H9 (cell line): Measurements from ENCODE around the gene HRH1. TPM values are rescaled to one million over a fixed set of nuclear protein-coding genes. Genes with fewer than 3 reads are reported as not detected.

Experiments
- DNase-seq: peaks from one replicate; pipeline ENCODE4 v3.0.0-alpha.2; 2017
- H2AFZ ChIP-seq: one replicate; pipeline ENCODE4 v1.6.1; 2013; ENCODE audit warnings: mild to moderate bottlenecking, low read length, control low read depth, moderate library complexity
- H2AK5ac ChIP-seq: 2 replicates; pipeline ENCODE4 v1.6.1; 2013; ENCODE audit warnings: low read length, control low read depth, mixed read lengths; ENCODE audit not compliant: insufficient read length
- H2BK120ac ChIP-seq: one replicate; pipeline ENCODE4 v1.6.1; 2013; ENCODE audit warnings: low read depth, mild to moderate bottlenecking, low read length, control low read depth, inconsistent platforms; ENCODE audit not compliant: poor library complexity, severe bottlenecking
- H2BK12ac ChIP-seq: 2 replicates; pipeline ENCODE4 v1.6.1; 2013; ENCODE audit warnings: low read length, control low read depth, mixed read lengths, low read depth; ENCODE audit not compliant: insufficient read length
- H2BK15ac ChIP-seq: 2 replicates; pipeline ENCODE4 v1.6.1; 2013; ENCODE audit warnings: low read depth, low read length, control low read depth
- H2BK20ac ChIP-seq: one replicate; pipeline ENCODE4 v1.6.1; 2013; ENCODE audit warnings: low read depth, mild to moderate bottlenecking, low read length, control low read depth, inconsistent platforms; ENCODE audit not compliant: poor library complexity, severe bottlenecking
- H2BK5ac ChIP-seq: 2 replicates; pipeline ENCODE4 v1.6.1; 2013; ENCODE audit warnings: low read length, control low read depth, mixed read lengths; ENCODE audit not compliant: insufficient read length
- H3K14ac ChIP-seq: 2 replicates; pipeline ENCODE4 v1.6.1; 2013; ENCODE audit warnings: low read length, control low read depth; ENCODE audit not compliant: insufficient read depth
- H3K18ac ChIP-seq: 2 replicates; pipeline ENCODE4 v1.6.1; 2013; ENCODE audit warnings: low read depth, mild to moderate bottlenecking, mixed read lengths, low read length, control low read depth; ENCODE audit not compliant: insufficient read length
- H3K23ac ChIP-seq: 2 replicates; pipeline ENCODE4 v1.6.1; 2013; ENCODE audit warnings: low read length, control low read depth, mixed read lengths, low read depth; ENCODE audit not compliant: insufficient read length
- H3K23me2 ChIP-seq: 2 replicates; pipeline ENCODE4 v1.6.1; 2013; ENCODE audit warnings: low read depth, mild to moderate bottlenecking, mixed read lengths, low read length, control low read depth; ENCODE audit not compliant: insufficient read length, poor library complexity, severe bottlenecking
- H3K27ac ChIP-seq: 2 replicates; pipeline ENCODE4 v1.5.1; 2013; ENCODE audit warnings: low read length, control low read depth, mixed read lengths, low read depth; ENCODE audit not compliant: insufficient read length
- H3K27me3 ChIP-seq: 2 replicates; pipeline ENCODE4 v1.6.1; 2013; ENCODE audit warnings: low read length, control low read depth, inconsistent platforms; ENCODE audit not compliant: insufficient read depth
- H3K4ac ChIP-seq: 2 replicates; pipeline ENCODE4 v1.6.1; 2013; ENCODE audit warnings: low read depth, mild to moderate bottlenecking, control low read depth, inconsistent platforms, low read length, moderate library complexity
- H3K4me1 ChIP-seq: 2 replicates; pipeline ENCODE4 v1.6.1; 2013; ENCODE audit warnings: low read length, control low read depth, inconsistent platforms; ENCODE audit not compliant: insufficient read depth
- H3K4me2 ChIP-seq: 2 replicates; pipeline ENCODE4 v1.6.1; 2013; ENCODE audit warnings: low read length, control low read depth, mixed read lengths; ENCODE audit not compliant: insufficient read length, insufficient read depth
- H3K56ac ChIP-seq: 2 replicates; pipeline ENCODE4 v1.6.1; 2013; ENCODE audit warnings: low read depth, mild to moderate bottlenecking, mixed read lengths, low read length, control low read depth; ENCODE audit not compliant: insufficient read length
- H3K79me1 ChIP-seq: 2 replicates; pipeline ENCODE4 v1.6.1; 2013; ENCODE audit warnings: low read depth, mild to moderate bottlenecking, moderate library complexity, low read length, control low read depth, inconsistent platforms; ENCODE audit not compliant: insufficient read depth, poor library complexity, severe bottlenecking
- H3K79me2 ChIP-seq: 2 replicates; pipeline ENCODE4 v1.6.1; 2013; ENCODE audit warnings: low read length, control low read depth, inconsistent platforms; ENCODE audit not compliant: insufficient read depth
- H3K9ac ChIP-seq: 2 replicates; pipeline ENCODE4 v1.6.1; 2013; ENCODE audit warnings: low read length, control low read depth, mixed read lengths; ENCODE audit not compliant: insufficient read length; ENCODE audit errors: extremely low read depth
- H3K9me3 ChIP-seq: one replicate; pipeline ENCODE4 v1.6.1; 2013; ENCODE audit warnings: low read depth, low read length, inconsistent platforms; ENCODE audit not compliant: control insufficient read depth
- H3T11ph ChIP-seq: one replicate; pipeline ENCODE4 v1.6.1; 2013; ENCODE audit warnings: mild to moderate bottlenecking, low read length, control low read depth, inconsistent platforms
- H4K20me1 ChIP-seq: one replicate; pipeline ENCODE4 v1.6.1; 2013; ENCODE audit not compliant: control insufficient read depth, insufficient read length, insufficient read depth
- H4K5ac ChIP-seq: 2 replicates; pipeline ENCODE4 v1.6.1; 2013; ENCODE audit warnings: low read depth, mild to moderate bottlenecking, mixed read lengths, low read length, control low read depth; ENCODE audit not compliant: insufficient read length
- H4K8ac ChIP-seq: replicated peaks from 2 replicates; pipeline ENCODE4 v1.6.1; 2013; ENCODE audit warnings: low read length, control low read depth, mixed read lengths, low read depth; ENCODE audit not compliant: insufficient read length
- H4K91ac ChIP-seq: 2 replicates; pipeline ENCODE4 v1.6.1; 2013; ENCODE audit warnings: low read depth, mild to moderate bottlenecking, moderate library complexity, mixed read lengths, low read length, control low read depth; ENCODE audit not compliant: insufficient read length
- H3K27ac Mint-ChIP-seq, 3 experiments: 2 replicates in 2 of 3; 3 replicates in 1 of 3; pipeline ENCODE4 v1.8.0; 2020 to 2021; ENCODE audit warnings: mixed read lengths in 3 of 3, mild to moderate bottlenecking in 1 of 3, moderate library complexity in 1 of 3
- H3K27me3 Mint-ChIP-seq: 2 replicates; pipeline ENCODE4 v1.8.0; 2021; ENCODE audit warnings: low read depth, mild to moderate bottlenecking, moderate library complexity, mixed read lengths
- H3K36me3 Mint-ChIP-seq, 3 experiments: 2 replicates in 2 of 3; 3 replicates in 1 of 3; pipeline ENCODE4 v1.8.0; 2020 to 2021; ENCODE audit warnings: low read depth in 3 of 3, mixed read lengths in 3 of 3; ENCODE audit not compliant: insufficient read depth in 1 of 3
- H3K4me1 Mint-ChIP-seq, 2 experiments: 2 replicates each; pipeline ENCODE4 v1.8.0; 2020; ENCODE audit warnings: mixed read lengths in 2 of 2
- H3K4me3 Mint-ChIP-seq, 2 experiments: 2 replicates in 1 of 2; 3 replicates in 1 of 2; pipeline ENCODE4 v1.8.0; 2020 to 2021; ENCODE audit warnings: mild to moderate bottlenecking in 2 of 2, mixed read lengths in 2 of 2, moderate library complexity in 1 of 2
- H3K9me3 Mint-ChIP-seq, 2 experiments: 2 replicates in 1 of 2; 3 replicates in 1 of 2; pipeline ENCODE4 v1.8.0; 2020; ENCODE audit warnings: mild to moderate bottlenecking in 2 of 2, mixed read lengths in 2 of 2, moderate library complexity in 1 of 2
- WGBS: extraction: QIAGEN DNeasy Blood & Tissue Kit; methylation state at CpG from one replicate; pipeline ENCODE4 v1.1.7; 2013; ENCODE audit warnings: missing lambda C conversion rate, low lambda C conversion rate, mixed read lengths; ENCODE audit not compliant: insufficient read length; ENCODE audit errors: extremely low coverage; 5-methylcytosine and 5-hydroxymethylcytosine counted together
- total RNA-seq: library from RNA; stranded (reverse); gene quantifications from 2 replicates; pipeline ENCODE4 v1.2.1, GENCODE V29; 2021
- TF ChIP-seq, protein P1 (sequence below): fragments of 200-600 bp; sonication (generic); conservative IDR thresholded peaks from 3 replicates; pipeline ENCODE4 v1.8.0; 2021; ENCODE audit warnings: antibody characterized with exemption, mild to moderate bottlenecking

Gene HRH1
- total RNA-seq, 1 experiment from 2014 or later: 0.74 TPM

DNA sequence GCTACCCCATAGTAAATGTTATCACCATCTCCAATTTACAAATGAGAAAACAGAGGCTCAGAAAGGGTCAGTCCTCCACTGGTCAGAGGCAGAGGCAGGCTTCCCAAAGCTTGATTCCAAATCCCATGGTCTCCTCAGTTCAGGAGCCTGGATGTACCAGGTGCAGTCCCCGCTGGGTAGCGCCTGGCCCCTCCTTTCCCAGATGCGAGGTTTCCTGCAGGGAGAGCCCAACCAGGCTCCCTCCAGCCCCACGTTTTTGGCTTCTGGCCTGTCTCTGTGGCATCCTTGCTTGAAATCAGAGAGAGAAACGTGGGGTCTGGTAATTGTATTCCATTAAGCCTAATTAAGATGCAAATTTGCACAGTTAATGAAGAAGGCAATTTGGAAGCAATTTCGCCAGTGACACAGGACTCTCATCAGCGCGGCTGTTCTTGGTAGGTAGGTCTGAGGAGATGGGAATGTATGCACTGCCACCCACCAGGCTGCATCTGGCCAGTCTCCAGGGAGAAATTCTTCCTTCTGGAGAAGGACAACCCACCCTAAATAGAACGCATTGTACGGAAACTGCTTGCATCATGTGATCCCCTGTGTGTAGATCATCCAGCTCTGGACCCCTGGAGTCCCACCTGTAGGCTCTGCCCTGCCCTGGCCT lies 50.5 kb downstream of the HRH1 start:
- Histone ChIP-seq H2BK120ac (no peak overlapping the region), H3K4me1 (peaks cover 2% of the 10 kb centered on the region), H4K8ac (no peak overlapping the region), H2BK12ac (no peak overlapping the region), H4K91ac (no peak overlapping the region), H3K27ac (no peak overlapping the region), H3K4ac (no peak overlapping the region), H3K9me3 (no peaks in the 10 kb centered on the region), H2BK15ac (no peak overlapping the region), H3K79me2 (no peaks in the 10 kb centered on the region), H2AK5ac (no peak overlapping the region), H3K4me2 (no peak overlapping the region), H3K14ac (no peak overlapping the region), H2AFZ (no peak overlapping the region), H2BK20ac (no peak overlapping the region), H3K18ac (no peak overlapping the region), H2BK5ac (no peak overlapping the region), H3T11ph (no peak overlapping the region), H3K23me2 (no peaks in the 10 kb centered on the region), H3K56ac (no peak overlapping the region), H4K5ac (no peak overlapping the region), H3K9ac (no peak overlapping the region), H3K27me3 (no peaks in the 10 kb centered on the region; the same call in 1 of the 2 replicates), H3K23ac (no peak overlapping the region), H3K79me1 (no peaks in the 10 kb centered on the region), H4K20me1 (no peaks in the 10 kb centered on the region)
- Mint-ChIP-seq H3K27me3 (peaks cover 3% of the 10 kb centered on the region), H3K27ac (no peak overlapping the region), H3K36me3 (no peaks in the 10 kb centered on the region), H3K9me3 (no peaks in the 10 kb centered on the region), H3K4me1 (peaks cover 10 to 13% of the 10 kb centered on the region in 2 experiments), H3K4me3 (no peak overlapping the region)
- no CpG with 5 or more reads among the region's 10 CpGs for WGBS
- TF ChIP-seq, protein P1, sequence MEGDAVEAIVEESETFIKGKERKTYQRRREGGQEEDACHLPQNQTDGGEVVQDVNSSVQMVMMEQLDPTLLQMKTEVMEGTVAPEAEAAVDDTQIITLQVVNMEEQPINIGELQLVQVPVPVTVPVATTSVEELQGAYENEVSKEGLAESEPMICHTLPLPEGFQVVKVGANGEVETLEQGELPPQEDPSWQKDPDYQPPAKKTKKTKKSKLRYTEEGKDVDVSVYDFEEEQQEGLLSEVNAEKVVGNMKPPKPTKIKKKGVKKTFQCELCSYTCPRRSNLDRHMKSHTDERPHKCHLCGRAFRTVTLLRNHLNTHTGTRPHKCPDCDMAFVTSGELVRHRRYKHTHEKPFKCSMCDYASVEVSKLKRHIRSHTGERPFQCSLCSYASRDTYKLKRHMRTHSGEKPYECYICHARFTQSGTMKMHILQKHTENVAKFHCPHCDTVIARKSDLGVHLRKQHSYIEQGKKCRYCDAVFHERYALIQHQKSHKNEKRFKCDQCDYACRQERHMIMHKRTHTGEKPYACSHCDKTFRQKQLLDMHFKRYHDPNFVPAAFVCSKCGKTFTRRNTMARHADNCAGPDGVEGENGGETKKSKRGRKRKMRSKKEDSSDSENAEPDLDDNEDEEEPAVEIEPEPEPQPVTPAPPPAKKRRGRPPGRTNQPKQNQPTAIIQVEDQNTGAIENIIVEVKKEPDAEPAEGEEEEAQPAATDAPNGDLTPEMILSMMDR: no peak
- no peak for DNase-seq
